ENCODE data around the gene CD101.

The CD101 gene

DNA sequence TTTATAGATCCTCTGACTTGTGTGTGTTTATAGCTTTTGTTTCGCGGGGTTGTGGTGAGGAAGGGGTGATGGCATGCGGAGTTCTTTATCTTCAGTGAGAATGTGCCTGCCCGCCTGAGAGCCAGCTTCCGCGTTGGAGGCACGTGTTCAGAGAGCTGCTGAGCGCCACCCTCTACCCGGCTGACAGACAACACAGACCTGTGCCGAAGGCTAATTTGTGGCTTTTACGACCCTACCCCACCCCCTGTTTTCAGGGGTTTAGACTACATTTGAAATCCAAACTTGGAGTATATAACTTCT lies 14.4 kb upstream of the CD101 start:
- DNase-seq = no peak

- no peak for DNase-seq
These were observed 13.3 kb upstream of the CD101 start for GRCh38 chr1:116988248-116988647.

DNA sequence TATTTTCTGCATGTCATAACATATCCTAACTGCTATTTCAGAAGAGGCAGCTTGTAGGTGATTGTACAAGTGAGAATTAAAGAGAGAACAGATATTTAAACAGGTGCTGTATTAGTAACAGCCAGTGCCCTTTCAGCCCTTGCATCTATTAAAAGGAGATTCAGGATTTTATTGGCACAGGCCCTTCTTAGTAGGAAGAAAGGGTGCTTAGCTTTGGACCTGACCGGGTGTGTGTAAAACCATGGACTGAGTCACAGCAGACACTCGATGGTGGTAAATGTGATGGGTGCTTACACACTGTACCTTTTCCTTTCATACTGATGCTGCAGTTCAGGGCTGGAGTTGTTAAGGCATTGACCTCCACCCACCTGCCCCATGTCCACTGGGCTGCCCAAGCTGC lies 12.7 kb upstream of the CD101 start:
- DNase-seq = no peak

DNA sequence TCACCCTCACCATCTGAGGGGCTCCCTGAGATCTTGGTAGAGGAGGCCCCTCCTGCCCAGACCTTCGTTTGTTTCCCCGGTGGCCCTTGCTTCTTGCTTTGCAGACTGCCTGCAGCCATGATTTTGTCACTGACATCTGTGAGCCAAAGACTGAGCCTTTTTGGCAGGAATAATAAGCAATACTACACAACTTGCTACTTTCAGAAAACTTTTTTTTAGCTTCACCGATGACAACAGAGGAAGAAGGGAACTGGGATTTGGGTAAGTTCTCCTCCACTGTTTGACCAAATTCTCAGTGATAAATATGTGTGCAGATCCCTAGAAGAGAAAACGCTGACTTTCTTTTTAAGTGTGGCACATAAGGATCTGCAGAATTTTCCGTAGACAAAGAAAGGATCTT lies 11.7 kb upstream of the CD101 start:
- DNase-seq = no peak

GRCh38 chr1:116990612-116991151 lies 10.9 kb upstream of the CD101 start:
- DNase-seq = no peak

GRCh38 chr1:116991171-116991845 lies 10.3 kb upstream of the CD101 start:
- no peak for DNase-seq

DNA sequence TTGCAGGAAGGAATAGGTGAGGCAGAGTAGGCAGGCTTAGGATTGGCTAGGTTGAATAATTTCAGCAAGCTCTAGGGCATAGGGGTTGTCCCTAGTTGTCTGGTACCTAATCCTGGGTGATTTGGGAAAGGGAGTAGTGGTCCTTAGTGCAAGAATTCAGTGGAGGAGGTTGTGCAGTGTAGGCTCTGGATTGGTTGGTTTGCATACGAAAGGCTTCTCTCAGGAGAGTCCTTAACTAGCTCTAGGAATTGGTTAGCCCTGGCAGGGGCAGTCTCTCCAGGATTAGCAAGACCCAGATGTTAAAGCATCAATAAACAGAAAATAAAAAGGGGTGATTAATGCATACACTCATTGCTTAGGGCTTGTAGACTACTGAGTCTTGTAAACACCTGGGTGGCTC lies 9.6 kb upstream of the CD101 start:
- DNase-seq = no peak

DNA sequence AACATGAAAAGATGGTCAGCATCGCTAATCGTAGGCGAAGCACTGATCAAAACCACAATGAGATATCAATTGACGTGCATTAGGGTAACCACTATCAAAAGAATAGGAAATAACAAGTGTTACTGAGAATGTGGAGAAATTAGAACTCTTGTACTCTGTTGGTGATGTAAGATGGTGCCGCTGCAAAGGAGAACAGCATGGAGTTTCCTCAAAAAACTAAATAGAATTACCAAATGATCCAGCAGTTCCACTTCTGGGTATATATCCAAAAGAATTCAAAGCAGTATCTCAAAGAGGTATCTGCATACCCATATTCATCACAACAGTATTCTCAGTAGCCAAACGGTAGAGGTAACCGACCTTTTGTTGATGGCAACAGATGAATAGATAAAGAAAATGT lies 8.3 kb upstream of the CD101 start:
- DNase-seq = no peak

- DNase-seq = no peak
These were observed 7.1 kb upstream of the CD101 start for GRCh38 chr1:116994411-116994810.

GRCh38 chr1:116997066-116997465 lies 4.5 kb upstream of the CD101 start:
- DNase-seq = no peak

GRCh38 chr1:116997636-116998035 lies 3.9 kb upstream of the CD101 start:
- no peak for DNase-seq

GRCh38 chr1:116999596-116999995 lies 2.0 kb upstream of the CD101 start:
- no peak for DNase-seq

DNA sequence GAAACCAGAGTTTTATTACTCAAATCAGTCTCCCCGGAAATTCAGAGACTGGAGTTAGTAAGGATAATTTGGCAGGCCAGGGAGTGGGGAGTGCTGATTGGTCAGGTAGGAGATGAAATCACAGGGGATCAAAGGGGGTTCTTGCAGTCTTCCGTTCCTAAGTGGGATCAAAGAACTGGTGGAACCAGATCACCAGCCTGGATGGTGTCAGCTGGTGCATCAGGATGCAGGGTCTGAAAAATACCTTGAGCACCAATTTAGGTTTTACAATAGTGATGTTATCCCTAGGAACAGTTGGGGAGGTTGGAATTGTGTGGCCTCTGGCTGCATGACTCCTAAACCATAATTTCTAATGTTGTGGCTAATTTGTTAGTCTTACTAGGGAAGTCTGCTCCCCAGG lies 1.4 kb upstream of the CD101 start:
- DNase-seq = no peak

- DNase-seq = no peak
These were observed 1.8 kb downstream of the CD101 start for GRCh38 chr1:117003223-117003875.

DNA sequence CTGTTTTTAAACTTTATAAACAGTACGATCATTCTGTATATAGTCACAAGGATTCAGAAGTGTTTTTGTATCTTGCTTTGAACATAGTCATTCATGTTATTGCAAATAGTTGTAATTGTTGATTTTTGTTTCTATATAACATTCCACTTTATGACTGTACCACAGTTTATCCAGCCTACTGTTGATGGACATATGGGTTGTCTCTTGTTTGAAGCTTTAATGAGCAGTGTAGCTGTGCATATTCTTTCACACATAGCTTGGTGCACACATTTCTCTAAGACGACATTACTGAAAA lies 6.1 kb downstream of the CD101 start:
- no peak for DNase-seq

DNA sequence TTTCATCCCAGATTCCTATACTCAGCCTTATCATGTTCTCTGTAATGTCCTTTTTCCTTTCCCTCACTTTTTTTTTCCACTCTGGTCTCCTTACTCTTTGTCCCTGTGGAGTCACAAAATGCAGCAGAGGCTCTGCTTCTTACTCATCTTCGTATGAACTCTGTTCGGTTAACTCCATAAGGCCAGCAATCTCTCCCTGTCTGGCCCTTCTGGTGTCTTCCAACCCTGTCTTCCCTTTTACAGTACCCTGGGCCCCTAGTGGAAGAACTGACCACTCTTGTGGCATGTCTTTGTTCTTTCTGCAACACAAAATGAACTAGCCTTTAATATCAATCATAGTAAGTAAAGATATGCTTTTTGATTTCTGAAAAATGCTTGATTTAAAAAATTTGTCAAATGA lies 7.1 kb downstream of the CD101 start:
- no peak for DNase-seq

- no peak for DNase-seq
These were observed 7.6 kb downstream of the CD101 start for GRCh38 chr1:117009132-117009531.

- no peak for DNase-seq
These were observed 8.9 kb downstream of the CD101 start for GRCh38 chr1:117010310-117010969.

- DNase-seq = no peak
These were observed 9.8 kb downstream of the CD101 start for GRCh38 chr1:117011334-117011733.

- no peak for DNase-seq
These were observed 11.8 kb downstream of the CD101 start for GRCh38 chr1:117013309-117013858.

- DNase-seq = no peak
These were observed 12.6 kb downstream of the CD101 start for GRCh38 chr1:117014209-117014608.

DNA sequence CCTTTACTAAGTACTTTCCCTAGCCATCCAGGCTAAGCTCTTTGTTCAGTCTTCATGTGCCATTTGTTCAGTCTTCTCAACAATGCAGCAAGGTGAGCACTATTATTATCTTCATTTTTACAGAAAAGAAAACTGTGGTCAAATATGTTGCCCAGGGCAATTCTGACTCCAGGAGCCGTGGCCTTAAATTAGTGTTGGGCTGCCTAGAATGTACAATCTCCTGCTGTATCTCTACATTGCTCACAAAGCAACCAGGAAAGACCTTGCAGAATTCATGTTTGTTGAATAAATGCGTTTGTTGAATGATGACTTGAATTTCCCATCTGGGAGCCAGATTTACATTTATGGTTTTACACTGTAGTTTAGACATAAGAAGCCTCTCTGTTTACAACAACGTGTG lies 14.2 kb downstream of the CD101 start:
- no peak for DNase-seq

DNA sequence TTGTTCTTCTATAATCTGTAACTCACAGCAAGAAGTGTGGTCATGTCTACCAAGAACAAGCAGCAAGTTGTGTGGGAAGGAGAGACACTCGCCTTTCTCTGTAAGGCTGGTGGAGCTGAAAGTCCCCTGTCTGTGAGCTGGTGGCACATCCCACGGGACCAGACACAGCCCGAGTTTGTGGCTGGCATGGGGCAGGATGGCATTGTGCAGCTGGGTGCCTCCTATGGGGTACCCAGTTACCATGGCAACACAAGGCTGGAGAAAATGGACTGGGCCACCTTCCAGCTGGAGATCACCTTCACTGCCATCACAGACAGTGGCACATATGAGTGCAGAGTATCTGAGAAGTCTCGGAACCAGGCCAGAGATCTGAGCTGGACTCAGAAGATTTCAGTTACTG lies 15.5 kb downstream of the CD101 start:
- DNase-seq = no peak

DNA sequence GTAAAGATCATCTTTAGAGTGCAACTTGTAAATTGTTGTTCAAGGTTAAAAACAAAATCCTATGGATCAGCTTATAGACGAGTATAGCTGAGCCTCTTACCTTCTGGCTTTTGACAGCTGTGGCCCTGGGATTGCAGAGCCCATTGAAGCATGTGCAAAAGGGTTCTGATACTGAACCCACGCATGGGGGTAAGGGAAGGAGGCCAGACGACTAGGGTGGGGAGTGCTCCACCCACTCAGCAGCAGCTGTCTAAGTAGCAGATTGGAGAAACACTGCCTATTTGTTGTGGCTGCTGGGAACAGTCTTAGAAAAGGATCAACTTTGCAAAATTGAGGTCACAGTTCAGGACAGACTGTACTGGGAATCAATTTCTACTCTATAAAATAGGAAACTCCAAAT lies 16.1 kb downstream of the CD101 start:
- DNase-seq = no peak

Data from SHP77 (cell line).